Nephron progenitor cell (in vitro differentiated cells): ENCODE results near the gene MUC20.
"Not testable (repeated sequence)": the region's sequence is repeated elsewhere in the genome, so short reads cannot be mapped to it uniquely, and the experiment has no call there.

Source experiments
- DNase-seq: peaks from one replicate; pipeline ENCODE4 v3.0.0; 2021
- H3K27ac Mint-ChIP-seq: 2 replicates; pipeline ENCODE4 v1.8.0; 2021; ENCODE audit warnings: mild to moderate bottlenecking, moderate library complexity, mixed read lengths
- H3K27me3 Mint-ChIP-seq: 2 replicates; pipeline ENCODE4 v1.8.0; 2021; ENCODE audit warnings: mild to moderate bottlenecking, low read depth, mixed read lengths; ENCODE audit not compliant: poor library complexity
- H3K36me3 Mint-ChIP-seq: 2 replicates; pipeline ENCODE4 v1.8.0; 2021; ENCODE audit warnings: low read depth, mixed read lengths
- H3K4me1 Mint-ChIP-seq: 2 replicates; pipeline ENCODE4 v1.8.0; 2021; ENCODE audit warnings: mixed read lengths
- H3K4me3 Mint-ChIP-seq: 2 replicates; pipeline ENCODE4 v1.8.0; 2021; ENCODE audit warnings: mild to moderate bottlenecking, moderate library complexity, mixed read lengths
- H3K9me3 Mint-ChIP-seq: 2 replicates; pipeline ENCODE4 v1.8.0; 2021; ENCODE audit warnings: mild to moderate bottlenecking, moderate library complexity, mixed read lengths

The MUC20 gene, protein sequence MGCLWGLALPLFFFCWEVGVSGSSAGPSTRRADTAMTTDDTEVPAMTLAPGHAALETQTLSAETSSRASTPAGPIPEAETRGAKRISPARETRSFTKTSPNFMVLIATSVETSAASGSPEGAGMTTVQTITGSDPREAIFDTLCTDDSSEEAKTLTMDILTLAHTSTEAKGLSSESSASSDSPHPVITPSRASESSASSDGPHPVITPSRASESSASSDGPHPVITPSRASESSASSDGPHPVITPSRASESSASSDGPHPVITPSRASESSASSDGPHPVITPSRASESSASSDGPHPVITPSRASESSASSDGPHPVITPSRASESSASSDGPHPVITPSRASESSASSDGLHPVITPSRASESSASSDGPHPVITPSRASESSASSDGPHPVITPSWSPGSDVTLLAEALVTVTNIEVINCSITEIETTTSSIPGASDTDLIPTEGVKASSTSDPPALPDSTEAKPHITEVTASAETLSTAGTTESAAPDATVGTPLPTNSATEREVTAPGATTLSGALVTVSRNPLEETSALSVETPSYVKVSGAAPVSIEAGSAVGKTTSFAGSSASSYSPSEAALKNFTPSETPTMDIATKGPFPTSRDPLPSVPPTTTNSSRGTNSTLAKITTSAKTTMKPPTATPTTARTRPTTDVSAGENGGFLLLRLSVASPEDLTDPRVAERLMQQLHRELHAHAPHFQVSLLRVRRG

DNA sequence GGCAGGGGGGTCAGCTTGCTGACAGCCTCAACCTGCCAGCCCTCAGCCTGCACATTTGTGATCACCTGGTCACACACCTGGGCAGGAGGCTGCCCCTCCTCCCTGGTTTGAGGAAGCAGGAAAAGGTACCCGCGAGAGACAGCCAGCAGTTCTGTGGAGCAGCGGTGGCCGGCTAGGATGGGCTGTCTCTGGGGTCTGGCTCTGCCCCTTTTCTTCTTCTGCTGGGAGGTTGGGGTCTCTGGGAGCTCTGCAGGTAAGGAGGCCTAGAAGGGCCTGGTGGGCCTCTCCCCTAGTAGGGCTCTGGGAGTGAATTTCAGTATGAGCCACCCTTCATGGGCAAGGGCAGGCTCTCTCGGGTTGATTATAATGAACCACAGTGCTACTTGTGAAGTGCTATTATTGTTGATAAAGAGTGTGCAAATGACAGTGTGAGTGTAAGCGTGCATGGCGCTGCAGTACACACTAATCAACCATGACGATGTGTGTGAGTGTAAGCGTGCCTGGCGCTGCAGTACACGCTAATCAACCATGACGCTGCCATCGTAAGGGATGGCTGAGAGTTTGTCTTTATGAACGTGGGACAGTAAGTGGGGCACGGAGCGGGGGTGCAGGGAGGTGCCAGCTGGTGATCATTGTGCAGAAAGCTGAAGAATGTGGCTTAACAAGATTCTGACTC is at the start of gene MUC20:
Gene MUC20 (plus strand): TSS at position 148 of the 676 bp plus-strand sequence. CDS start 30 bp downstream, at position 178.
- peaks cover 33% of the 10 kb centered on the region for H3K4me1 Mint-ChIP-seq
- not testable (repeated sequence) for DNase-seq, H3K27me3 Mint-ChIP-seq, H3K9me3 Mint-ChIP-seq, H3K4me3 Mint-ChIP-seq, H3K36me3 Mint-ChIP-seq, H3K27ac Mint-ChIP-seq

DNA sequence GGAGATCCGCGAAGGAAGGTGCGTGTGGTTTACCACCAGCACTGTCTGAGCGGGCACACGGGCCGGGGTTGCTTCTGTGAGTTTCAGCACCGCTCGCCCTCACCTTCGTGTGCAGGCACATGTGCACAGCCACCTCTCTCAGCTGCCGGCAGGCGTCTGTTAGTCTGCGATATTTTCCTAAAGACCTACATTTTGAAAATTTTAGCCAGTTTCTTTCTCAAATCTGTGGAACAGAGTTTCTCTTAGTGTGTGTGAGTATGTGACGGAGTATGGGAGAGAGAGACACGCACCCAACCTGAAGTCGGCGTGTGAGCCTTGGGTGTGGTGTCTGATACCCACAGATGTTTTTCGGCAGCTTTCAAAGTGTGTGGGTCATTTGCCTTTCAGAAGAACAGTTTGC is 49.5 kb upstream of the MUC20 start:
- not testable (repeated sequence) for H3K4me3 Mint-ChIP-seq, H3K9me3 Mint-ChIP-seq, H3K27ac Mint-ChIP-seq, DNase-seq, H3K4me1 Mint-ChIP-seq, H3K27me3 Mint-ChIP-seq
- peaks cover 25% of the 10 kb centered on the region for H3K36me3 Mint-ChIP-seq

DNA sequence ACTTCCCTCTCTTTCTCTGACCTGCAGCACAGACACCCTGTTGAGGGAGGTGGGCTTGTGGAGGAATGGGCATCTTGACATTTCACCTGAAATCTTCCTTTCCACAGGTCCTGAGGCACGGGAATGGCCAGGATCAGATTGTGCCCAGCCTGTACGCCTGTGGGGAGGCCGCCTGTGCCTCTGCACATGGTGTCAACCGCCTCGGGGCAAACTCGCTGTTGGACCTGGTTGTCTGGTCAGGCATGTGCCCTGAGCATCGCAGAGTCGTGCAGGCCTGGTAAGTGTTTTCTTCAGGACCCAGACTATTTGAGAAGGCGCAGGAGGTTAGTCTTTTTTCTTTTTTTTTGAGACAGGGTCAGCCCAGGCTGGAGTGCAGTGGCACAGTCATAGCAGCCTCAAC is 47.1 kb upstream of the MUC20 start:
- H3K9me3 Mint-ChIP-seq, H3K4me3 Mint-ChIP-seq, H3K27me3 Mint-ChIP-seq, H3K27ac Mint-ChIP-seq, H3K4me1 Mint-ChIP-seq, DNase-seq: not testable (repeated sequence)
- peaks cover 30% of the 10 kb centered on the region for H3K36me3 Mint-ChIP-seq

DNA sequence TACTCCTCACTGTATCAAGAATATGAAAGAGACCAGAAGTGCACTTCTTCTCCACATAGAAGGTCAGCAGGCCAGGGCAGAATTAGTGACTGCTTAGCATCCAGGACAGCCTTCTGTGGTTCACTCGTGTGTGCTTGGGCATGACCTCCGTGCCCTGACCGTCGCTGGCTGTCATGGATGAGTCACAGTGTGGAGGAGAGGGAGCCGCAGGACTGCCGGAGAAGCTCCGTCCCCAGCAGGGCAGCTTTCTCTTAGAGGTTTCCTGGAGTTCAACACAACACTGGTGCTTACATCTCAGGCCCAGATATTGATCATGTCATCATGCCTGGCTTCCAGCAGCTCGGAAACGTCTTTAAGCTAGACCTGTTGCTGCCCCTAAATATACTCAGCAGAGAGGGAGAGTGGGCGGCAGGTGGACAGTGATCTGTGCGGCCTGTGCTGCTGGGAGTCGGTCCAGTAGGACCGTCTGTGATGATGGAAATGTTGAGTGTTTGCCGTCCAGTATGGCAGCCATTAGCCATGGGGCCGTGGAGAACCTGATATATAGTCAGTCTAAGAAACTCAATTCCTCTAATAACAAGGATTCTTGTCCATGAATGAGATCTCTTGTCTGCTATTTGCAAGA is 42.3 kb upstream of the MUC20 start:
- Mint-ChIP-seq H3K27ac (peak overlapping the region; percentile 75), H3K36me3 (peaks cover 36% of the 10 kb centered on the region)
- H3K27me3 Mint-ChIP-seq, DNase-seq, H3K4me3 Mint-ChIP-seq, H3K4me1 Mint-ChIP-seq, H3K9me3 Mint-ChIP-seq: not testable (repeated sequence)

DNA sequence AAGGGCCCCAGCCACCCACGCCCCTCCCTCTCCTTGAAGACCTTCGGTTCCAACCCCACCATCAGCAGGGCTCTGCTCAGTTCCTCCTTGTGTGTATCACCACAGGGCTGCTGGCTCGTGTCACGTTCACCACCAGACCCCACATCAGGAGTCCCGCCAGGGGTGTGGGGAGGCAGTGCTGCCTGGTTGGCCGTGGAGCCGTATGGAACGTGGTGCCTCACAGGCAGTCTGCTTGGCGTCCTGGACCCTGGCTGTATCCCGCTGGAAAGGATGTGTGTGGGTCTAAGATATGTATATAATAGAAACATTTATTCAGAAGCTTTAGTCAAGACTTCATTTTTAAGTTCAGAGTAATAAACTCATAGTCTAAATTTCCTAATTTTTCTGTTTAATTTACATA is 40.1 kb upstream of the MUC20 start:
- not testable (repeated sequence) for H3K4me1 Mint-ChIP-seq, H3K4me3 Mint-ChIP-seq, H3K27ac Mint-ChIP-seq, H3K9me3 Mint-ChIP-seq, DNase-seq, H3K27me3 Mint-ChIP-seq
- H3K36me3 Mint-ChIP-seq = peaks cover 44% of the 10 kb centered on the region

DNA sequence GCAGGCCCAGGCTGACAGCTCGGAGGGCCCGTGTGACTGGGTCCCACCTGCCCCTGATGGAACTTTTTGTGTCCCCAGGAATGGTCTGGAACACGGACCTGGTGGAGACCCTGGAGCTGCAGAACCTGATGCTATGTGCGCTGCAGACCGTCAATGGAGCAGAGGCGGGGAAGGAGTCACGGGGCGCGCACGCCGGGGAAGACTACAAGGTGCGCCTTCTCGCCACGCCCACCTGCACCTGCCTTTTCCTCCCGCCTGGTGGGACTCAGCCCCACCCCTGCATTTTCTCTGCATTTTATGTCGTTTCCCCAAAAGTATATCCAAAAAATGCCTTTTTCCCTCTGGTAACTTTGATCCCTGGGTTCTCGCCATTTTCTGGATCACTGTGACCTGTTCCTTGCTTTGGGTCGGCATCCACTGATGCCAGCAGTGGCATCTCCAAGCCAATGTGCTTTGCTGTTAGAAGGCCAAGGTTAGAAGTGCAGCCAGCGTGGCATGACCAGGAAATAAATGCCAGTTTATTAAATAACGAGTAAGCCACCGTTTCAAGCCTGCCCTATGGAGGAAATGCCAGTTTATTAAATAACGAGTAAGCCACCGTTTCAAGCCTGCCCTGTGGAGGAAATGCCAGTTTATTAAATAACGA is 39.2 kb upstream of the MUC20 start:
- H3K4me1 Mint-ChIP-seq, H3K27ac Mint-ChIP-seq, H3K27me3 Mint-ChIP-seq, H3K9me3 Mint-ChIP-seq, H3K4me3 Mint-ChIP-seq, DNase-seq: not testable (repeated sequence)
- H3K36me3 Mint-ChIP-seq = peaks cover 53% of the 10 kb centered on the region

DNA sequence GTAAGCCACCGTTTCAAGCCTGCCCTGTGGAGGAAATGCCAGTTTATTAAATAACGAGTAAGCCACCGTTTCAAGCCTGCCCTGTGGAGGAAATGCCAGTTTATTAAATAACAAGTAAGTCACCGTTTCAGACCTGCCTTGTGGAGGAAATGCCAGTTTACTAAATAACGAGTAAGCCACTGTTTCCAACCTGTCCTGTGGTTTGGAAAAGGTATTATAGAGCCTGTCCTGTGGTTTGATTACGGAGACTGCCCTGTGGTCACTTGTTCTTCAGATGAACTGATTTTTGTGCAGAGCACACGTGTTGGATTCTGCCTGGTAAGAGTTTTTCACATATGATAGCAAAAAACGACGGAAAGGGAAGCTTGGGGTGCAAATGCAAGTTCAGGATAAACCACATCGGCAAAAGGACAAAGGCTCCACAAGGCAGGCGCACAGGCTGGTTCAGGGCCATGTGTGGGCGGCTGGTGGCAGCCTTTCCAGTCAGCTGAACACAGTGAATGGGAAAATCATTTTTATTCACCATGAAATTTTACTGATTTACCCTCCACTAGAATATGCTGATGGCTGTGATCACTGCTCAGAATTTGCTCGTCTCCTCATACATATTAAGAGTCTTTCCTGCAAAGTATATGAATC is 38.6 kb upstream of the MUC20 start:
- H3K9me3 Mint-ChIP-seq, H3K27ac Mint-ChIP-seq, H3K4me1 Mint-ChIP-seq, H3K27me3 Mint-ChIP-seq, H3K4me3 Mint-ChIP-seq, DNase-seq: not testable (repeated sequence)
- H3K36me3 Mint-ChIP-seq = peaks cover 59% of the 10 kb centered on the region

DNA sequence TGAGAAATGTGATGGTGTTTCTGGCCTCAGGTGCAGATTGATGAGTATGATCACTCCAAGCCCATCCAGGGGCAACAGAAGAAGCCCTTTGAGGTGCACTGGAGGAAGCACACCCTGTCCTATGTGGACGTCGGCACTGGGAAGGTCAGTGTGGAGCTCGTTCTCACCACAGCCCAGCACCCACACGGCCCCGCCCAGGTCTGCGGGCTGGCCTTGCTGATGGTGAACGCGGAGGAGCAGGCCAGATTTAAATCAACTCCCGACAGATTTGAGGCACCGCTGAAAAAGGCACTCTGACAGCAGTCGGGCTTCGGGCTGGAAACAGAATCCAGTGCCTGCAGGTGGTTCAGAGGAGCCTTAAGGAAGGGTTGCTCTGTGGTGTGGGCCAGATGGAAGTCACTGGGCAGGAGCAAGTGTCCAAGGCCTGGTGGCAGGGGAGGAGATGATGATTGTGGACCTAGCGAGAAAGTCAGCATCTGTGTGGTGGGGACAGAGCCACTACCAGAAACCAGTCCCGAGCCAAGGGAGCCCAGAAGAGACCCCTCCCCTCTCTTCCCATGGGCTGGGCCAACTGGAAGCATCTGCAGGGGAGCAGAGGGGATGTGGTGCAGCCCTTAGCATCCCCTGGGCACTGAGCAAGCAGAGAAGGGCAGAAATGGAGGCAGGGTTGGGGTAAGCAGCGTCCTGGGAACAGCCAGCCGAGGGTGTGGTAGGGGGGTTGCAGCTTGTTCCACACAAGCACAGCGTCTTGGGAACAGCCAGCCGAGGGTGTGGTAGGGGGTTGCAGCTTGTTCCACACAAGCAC is 36.9 kb upstream of the MUC20 start:
- not testable (repeated sequence) for H3K9me3 Mint-ChIP-seq, H3K4me3 Mint-ChIP-seq, H3K27me3 Mint-ChIP-seq, H3K4me1 Mint-ChIP-seq, DNase-seq
- peak overlapping the region; percentile 93 for H3K27ac Mint-ChIP-seq
- peaks cover 55% of the 10 kb centered on the region for H3K36me3 Mint-ChIP-seq

DNA sequence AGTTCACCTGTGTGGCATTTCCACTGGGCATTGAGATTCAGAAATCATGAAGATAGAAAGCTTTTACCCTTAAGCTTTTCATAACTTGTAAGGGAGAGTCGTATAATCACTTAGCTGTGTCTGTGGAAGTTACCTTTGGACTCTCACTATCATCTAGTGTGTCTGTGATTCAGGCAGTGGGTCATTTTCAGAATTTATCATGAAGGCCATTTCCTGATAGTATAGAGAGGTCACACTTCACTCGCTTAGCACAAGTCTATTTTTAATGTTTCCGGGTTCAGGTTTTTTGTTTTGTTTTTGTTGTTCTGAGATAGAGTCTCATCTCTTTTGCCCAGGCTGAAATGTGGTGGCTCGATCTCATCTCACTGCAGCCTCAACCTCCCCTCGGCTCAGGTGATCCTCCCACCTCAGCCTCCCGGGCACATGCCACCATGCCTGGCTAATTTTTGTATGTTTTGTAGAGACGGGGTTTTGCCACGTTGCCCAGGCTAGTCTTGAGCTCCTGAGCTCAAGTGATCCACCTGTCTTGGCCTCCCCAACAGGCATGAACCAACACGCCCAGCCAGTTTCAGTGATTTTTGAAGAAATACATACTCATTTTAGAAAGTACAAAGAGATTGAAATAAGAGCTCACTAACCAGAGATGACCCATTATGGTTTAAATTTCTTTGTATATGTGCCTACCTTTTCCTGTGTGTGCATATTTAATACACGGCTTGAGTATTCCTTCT is 36.1 kb upstream of the MUC20 start:
- not testable (repeated sequence) for H3K27me3 Mint-ChIP-seq, H3K4me3 Mint-ChIP-seq, H3K4me1 Mint-ChIP-seq, H3K9me3 Mint-ChIP-seq, DNase-seq
- H3K36me3 Mint-ChIP-seq = peaks cover 55% of the 10 kb centered on the region
- H3K27ac Mint-ChIP-seq = peak overlapping the region; percentile 93

DNA sequence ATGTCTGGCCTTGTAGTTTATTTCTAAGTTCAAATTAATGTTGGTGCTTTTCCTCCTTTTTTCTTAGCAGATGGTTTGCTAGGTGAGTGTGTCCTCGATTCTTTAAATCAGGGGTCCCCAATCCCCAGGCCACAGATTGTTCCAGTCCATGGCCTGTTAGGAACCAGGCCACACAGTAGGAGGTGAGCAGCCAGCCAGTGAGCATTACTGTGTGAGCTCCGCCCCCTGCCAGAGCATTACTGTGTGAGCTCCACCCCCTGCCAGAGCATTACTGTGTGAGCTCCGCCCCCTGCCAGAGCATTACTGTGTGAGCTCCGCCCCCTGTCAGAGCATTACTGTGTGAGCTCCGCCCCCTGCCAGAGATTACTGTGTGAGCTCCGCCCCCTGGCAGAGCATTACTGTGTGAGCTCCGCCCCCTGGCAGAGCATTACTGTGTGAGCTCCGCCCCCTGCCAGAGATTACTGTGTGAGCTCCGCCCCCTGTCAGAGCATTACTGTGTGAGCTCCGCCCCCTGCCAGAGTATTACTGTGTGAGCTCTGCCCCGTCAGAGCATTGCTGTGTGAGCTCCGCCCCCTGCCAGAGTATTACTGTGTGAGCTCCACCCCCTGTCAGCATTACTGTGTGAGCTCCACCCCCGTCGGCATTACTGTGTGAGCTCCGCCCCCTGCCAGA is 34.1 kb upstream of the MUC20 start:
- DNase-seq, H3K27me3 Mint-ChIP-seq, H3K4me3 Mint-ChIP-seq, H3K9me3 Mint-ChIP-seq, H3K4me1 Mint-ChIP-seq, H3K27ac Mint-ChIP-seq: not testable (repeated sequence)
- H3K36me3 Mint-ChIP-seq = peaks cover 59% of the 10 kb centered on the region

DNA sequence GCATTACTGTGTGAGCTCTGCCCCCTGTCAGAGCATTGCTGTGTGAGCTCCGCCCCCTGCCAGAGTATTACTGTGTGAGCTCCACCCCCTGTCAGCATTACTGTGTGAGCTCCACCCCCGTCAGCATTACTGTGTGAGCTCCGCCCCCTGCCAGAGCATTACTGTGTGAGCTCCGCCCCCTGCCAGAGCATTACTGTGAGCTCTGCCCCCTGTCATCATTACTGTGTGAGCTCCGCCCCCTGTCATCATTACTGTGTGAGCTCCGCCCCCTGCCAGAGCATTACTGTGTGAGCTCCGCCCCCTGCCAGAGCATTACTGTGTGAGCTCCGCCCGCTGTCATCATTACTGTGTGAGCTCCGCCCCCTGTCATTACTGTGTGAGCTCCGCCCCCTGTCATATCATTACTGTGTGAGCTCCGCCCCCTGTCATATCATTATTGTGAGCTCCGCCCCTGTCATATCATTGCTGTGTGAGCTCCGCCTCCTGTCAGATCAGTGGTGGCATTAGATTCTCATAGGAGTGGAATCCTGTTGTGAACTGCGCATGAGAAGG is 33.5 kb upstream of the MUC20 start:
- Mint-ChIP-seq H3K27ac (peak overlapping the region; percentile 41), H3K36me3 (peaks cover 65% of the 10 kb centered on the region)
- not testable (repeated sequence) for H3K4me1 Mint-ChIP-seq, H3K4me3 Mint-ChIP-seq, DNase-seq, H3K9me3 Mint-ChIP-seq, H3K27me3 Mint-ChIP-seq
